Measurements from ENCODE around the gene RNF227.

Gene RNF227

DNA sequence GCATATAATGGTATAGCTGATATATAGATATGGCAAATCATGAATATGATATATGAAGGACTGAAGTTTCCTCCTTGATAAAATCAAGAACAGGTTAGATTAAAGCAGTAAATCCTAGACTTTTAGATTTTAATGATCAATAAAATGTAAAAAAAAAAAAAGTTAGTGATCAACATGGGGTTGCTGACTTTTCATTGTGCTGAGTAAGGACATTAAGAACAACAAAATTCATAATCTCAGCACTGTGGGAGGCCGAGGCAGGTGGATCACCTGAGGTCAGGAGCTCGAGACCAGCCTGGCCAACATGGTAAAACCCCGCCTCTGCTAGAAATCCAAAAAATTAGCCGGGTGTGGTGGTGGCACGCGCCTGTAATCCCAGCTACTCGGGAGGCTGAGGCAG, 37.9 kb downstream of the RNF227 start:
- TF ChIP-seq ARNTL (CRISPR knock-in tag; IDR thresholded peaks at IDR 0.05; ENCODE audit: borderline replicate concordance, low read depth) (no peak), CREB5 (CRISPR knock-in tag; IDR thresholded peaks at IDR 0.05; ENCODE audit: low read depth) (no peak), GLIS3 (CRISPR knock-in tag; IDR thresholded peaks at IDR 0.05) (no peak), ISL1 (CRISPR knock-in tag; IDR thresholded peaks at IDR 0.05) (no peak), RARB (CRISPR knock-in tag; IDR thresholded peaks at IDR 0.05) (no peak), OSR1 (CRISPR knock-in tag; IDR thresholded peaks at IDR 0.05) (no peak), ZC3H10 (CRISPR knock-in tag; IDR thresholded peaks at IDR 0.05) (no peak), TCF4 (CRISPR knock-in tag; IDR thresholded peaks at IDR 0.05; ENCODE audit: borderline replicate concordance) (no peak), ZNF565 (CRISPR knock-in tag; conservative IDR thresholded peaks at IDR 0.05; ENCODE audit: low read depth) (no peak), SNAI2 (CRISPR knock-in tag; IDR thresholded peaks at IDR 0.05) (no peak), BACH2 (CRISPR knock-in tag; IDR thresholded peaks at IDR 0.05; ENCODE audit: borderline replicate concordance) (no peak), ZNF70 (CRISPR knock-in tag; IDR thresholded peaks at IDR 0.05) (no peak), ZNF8 (CRISPR knock-in tag; IDR thresholded peaks at IDR 0.05) (no peak), TOX (CRISPR knock-in tag; IDR thresholded peaks at IDR 0.05; ENCODE audit: borderline replicate concordance) (no peak), CSDC2 (CRISPR knock-in tag; IDR thresholded peaks at IDR 0.05) (no peak), ESRRG (CRISPR knock-in tag; IDR thresholded peaks at IDR 0.05) (no peak)
- TF ChIP-seq, protein P1, sequence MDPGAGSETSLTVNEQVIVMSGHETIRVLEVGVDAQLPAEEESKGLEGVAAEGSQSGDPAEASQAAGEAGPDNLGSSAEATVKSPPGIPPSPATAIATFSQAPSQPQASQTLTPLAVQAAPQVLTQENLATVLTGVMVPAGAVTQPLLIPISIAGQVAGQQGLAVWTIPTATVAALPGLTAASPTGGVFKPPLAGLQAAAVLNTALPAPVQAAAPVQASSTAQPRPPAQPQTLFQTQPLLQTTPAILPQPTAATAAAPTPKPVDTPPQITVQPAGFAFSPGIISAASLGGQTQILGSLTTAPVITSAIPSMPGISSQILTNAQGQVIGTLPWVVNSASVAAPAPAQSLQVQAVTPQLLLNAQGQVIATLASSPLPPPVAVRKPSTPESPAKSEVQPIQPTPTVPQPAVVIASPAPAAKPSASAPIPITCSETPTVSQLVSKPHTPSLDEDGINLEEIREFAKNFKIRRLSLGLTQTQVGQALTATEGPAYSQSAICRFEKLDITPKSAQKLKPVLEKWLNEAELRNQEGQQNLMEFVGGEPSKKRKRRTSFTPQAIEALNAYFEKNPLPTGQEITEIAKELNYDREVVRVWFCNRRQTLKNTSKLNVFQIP (CRISPR knock-in tag; IDR thresholded peaks at IDR 0.05; ENCODE audit: borderline replicate concordance, low read depth): no peak
- TF ChIP-seq, protein P2, sequence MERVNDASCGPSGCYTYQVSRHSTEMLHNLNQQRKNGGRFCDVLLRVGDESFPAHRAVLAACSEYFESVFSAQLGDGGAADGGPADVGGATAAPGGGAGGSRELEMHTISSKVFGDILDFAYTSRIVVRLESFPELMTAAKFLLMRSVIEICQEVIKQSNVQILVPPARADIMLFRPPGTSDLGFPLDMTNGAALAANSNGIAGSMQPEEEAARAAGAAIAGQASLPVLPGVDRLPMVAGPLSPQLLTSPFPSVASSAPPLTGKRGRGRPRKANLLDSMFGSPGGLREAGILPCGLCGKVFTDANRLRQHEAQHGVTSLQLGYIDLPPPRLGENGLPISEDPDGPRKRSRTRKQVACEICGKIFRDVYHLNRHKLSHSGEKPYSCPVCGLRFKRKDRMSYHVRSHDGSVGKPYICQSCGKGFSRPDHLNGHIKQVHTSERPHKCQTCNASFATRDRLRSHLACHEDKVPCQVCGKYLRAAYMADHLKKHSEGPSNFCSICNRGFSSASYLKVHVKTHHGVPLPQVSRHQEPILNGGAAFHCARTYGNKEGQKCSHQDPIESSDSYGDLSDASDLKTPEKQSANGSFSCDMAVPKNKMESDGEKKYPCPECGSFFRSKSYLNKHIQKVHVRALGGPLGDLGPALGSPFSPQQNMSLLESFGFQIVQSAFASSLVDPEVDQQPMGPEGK (CRISPR knock-in tag; IDR thresholded peaks at IDR 0.05; ENCODE audit: borderline replicate concordance): no peak
- TF ChIP-seq, protein P3, sequence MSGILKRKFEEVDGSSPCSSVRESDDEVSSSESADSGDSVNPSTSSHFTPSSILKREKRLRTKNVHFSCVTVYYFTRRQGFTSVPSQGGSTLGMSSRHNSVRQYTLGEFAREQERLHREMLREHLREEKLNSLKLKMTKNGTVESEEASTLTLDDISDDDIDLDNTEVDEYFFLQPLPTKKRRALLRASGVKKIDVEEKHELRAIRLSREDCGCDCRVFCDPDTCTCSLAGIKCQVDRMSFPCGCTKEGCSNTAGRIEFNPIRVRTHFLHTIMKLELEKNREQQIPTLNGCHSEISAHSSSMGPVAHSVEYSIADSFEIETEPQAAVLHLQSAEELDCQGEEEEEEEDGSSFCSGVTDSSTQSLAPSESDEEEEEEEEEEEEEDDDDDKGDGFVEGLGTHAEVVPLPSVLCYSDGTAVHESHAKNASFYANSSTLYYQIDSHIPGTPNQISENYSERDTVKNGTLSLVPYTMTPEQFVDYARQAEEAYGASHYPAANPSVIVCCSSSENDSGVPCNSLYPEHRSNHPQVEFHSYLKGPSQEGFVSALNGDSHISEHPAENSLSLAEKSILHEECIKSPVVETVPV (CRISPR knock-in tag; IDR thresholded peaks at IDR 0.05): no peak
- TF ChIP-seq, protein P4, sequence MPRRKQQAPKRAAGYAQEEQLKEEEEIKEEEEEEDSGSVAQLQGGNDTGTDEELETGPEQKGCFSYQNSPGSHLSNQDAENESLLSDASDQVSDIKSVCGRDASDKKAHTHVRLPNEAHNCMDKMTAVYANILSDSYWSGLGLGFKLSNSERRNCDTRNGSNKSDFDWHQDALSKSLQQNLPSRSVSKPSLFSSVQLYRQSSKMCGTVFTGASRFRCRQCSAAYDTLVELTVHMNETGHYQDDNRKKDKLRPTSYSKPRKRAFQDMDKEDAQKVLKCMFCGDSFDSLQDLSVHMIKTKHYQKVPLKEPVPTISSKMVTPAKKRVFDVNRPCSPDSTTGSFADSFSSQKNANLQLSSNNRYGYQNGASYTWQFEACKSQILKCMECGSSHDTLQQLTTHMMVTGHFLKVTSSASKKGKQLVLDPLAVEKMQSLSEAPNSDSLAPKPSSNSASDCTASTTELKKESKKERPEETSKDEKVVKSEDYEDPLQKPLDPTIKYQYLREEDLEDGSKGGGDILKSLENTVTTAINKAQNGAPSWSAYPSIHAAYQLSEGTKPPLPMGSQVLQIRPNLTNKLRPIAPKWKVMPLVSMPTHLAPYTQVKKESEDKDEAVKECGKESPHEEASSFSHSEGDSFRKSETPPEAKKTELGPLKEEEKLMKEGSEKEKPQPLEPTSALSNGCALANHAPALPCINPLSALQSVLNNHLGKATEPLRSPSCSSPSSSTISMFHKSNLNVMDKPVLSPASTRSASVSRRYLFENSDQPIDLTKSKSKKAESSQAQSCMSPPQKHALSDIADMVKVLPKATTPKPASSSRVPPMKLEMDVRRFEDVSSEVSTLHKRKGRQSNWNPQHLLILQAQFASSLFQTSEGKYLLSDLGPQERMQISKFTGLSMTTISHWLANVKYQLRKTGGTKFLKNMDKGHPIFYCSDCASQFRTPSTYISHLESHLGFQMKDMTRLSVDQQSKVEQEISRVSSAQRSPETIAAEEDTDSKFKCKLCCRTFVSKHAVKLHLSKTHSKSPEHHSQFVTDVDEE (CRISPR knock-in tag; IDR thresholded peaks at IDR 0.05): no peak
- no peak for ATAC-seq

DNA sequence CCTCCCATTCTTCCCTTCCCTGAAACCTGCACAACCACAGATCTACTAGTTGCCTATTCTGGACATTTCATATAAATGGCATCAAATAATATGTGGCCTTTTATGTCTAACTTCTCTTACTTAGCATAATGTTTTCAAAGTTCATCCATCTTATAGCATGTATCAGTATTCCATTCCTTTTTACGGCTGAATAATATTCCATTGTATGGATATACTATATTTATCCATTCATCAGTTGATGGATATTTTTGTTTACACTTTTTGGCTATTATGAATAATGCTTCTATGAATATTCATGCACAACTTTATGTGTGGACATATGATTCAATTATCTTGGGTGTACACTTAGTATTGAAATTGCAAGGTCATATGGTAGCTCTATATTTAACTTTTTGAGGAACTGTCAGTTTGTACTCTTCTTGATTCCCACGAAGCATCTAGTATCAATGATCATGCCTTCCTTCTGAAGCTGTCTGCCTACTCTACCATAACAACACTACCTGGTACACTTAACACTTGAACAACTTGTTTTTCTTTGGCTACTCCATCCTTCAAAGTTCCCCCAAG, 40.2 kb downstream of the RNF227 start:
- TF ChIP-seq, protein P3 (CRISPR knock-in tag; IDR thresholded peaks at IDR 0.05): no peak
- TF ChIP-seq GLIS3 (CRISPR knock-in tag; IDR thresholded peaks at IDR 0.05): no peak
- no peak for TF ChIP-seq CSDC2 (CRISPR knock-in tag; IDR thresholded peaks at IDR 0.05)
- TF ChIP-seq, protein P4 (CRISPR knock-in tag; IDR thresholded peaks at IDR 0.05): no peak
- TF ChIP-seq ISL1 (CRISPR knock-in tag; IDR thresholded peaks at IDR 0.05): no peak
- no peak for TF ChIP-seq ZFP3 (CRISPR knock-in tag; IDR thresholded peaks at IDR 0.05)
- TF ChIP-seq TOX (CRISPR knock-in tag; IDR thresholded peaks at IDR 0.05; ENCODE audit: borderline replicate concordance): no peak
- TF ChIP-seq ZNF8 (CRISPR knock-in tag; IDR thresholded peaks at IDR 0.05): no peak
- ATAC-seq: no peak

Data from SK-N-SH treated with all-trans-retinoic acid at 6 μM for 48 hours (cell line).